Non-pigmented ciliary epithelial cell (primary cell): ENCODE measurements around the gene GPR173.

ENCODE experiments used
- DNase-seq: peaks from one replicate; pipeline ENCODE4 v3.0.0-alpha.2; 2010; ENCODE audit warnings: low read depth

The GPR173 gene

GRCh38 chrX:53048169-53049126 lies at the start of gene GPR173:
GPR173 (plus strand) TSS chrX:53048789; CDS start chrX:53076622, 27,833 bp downstream.
- DNase-seq, result no peak

DNA sequence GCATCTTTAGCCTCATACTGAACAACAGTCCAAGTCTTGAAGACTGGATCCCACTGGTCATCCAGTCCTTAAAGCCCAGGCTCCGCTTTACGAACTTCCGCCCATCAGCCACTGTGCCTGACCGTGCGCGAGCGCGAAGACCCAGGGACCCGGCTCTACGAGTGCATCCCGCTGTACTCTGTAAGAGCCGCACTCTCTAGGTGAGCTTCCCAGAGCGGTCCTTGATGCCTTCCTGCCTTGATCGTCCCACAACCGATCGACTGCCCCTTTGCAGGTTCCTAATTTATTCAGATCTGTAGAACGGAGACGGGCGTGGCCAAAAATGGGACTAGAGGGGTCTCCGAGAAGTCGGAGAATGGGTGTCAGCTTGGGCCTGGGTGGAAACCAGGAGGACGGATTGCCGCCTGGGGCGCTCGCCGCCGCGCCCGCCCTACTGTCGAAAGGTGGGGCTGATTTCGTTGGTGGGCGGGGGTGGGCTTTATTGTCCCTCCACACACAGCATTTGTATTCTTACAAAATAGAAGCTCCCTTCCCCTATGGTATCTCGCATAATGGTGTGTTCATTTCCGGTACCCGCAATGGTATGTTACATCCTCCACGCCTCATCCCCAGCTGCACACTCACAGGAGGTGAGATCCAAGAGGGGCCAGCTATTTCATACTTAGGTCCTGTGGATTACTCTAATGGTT lies 48.0 kb upstream of the GPR173 start:
- no peak for DNase-seq

DNA sequence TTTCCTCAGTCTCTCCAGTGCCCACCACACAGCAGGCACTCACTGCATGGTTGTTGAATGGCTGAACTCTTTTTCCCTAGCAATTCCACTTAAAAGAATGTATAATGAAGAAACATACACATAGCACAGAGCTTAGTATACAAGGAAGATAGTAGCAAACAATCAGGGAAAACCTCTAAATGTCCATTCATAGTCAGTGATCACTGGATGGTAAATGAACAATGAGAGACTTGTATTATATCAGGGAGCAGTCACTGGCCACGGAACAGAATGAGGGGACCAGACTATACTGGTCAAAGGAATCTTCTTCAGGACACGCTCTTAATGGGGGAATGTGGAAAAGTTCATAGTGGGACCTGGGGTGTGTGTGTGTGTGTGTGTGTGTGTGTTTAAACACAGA lies 46.6 kb upstream of the GPR173 start:
- no peak for DNase-seq

DNA sequence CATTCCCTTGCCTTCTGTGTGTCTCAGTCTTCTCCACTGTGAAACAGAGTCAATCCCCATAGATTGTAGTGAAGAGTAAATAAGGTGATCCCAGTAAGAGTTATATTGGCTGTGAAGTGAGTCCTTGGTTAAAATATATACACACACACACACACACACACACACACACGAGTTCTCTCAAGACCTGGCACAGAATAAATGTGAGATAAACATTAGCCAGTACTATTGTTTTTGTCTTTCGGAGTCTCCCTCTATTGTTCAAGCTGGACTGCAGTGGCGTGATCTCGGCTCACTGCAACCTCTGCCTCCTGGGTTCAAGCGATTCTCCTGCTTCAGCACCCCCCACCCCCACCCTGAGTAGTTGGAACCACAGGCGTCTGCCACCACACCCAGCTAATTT lies 45.5 kb upstream of the GPR173 start:
- no peak for DNase-seq

GRCh38 chrX:53004038-53004437 lies 44.6 kb upstream of the GPR173 start:
- DNase-seq, result no peak

GRCh38 chrX:53004811-53005210 lies 43.8 kb upstream of the GPR173 start:
- no peak for DNase-seq

- no peak for DNase-seq
Measured at GRCh38 chrX:53005327-53005726, 43.3 kb upstream of the GPR173 start.

DNA sequence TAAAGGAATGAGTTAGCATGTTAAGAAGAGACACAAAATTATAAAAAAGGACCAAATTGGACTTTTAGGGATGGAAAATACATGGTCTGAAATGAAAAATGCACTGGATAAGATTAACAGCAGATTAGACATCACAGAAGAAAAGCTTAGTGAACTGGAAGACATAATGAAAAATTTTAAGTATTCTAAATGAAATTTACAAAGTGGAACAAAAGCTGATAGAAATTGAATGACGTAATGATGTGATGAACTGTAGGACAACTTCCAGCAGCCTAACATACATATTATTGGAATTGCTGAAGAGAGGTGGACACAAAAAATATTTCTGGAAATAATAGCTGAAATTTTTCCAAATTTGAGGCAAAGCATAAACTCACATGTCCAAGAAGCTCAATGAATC lies 39.6 kb upstream of the GPR173 start:
- no peak for DNase-seq

- DNase-seq, result no peak
Measured at GRCh38 chrX:53013291-53013690, 35.3 kb upstream of the GPR173 start.

- DNase-seq, result no peak
Measured at GRCh38 chrX:53018627-53019026, 30.0 kb upstream of the GPR173 start.

DNA sequence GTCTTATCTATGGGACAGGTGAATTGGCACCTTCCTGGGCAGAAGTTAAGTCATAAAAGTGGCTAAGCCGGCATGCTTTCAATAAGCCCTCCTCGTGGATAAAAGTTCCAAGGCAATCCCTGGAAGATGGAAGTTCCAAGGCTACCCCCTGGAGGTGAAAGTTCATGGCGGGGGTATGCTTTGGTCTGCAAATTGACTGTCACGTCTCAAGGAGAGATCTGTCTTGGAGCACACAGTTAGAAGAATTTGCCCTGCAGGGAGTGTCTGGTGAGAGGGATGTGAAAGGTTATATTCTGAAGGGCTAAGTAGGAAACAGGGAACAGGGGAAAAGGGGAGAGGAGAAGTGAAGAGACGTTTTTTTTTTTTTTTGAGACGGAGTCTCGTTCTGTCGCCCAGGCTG lies 26.2 kb upstream of the GPR173 start:
- DNase-seq, result no peak

GRCh38 chrX:53028678-53029077 lies 19.9 kb upstream of the GPR173 start:
- DNase-seq, result no peak

GRCh38 chrX:53031380-53031779 lies 17.2 kb upstream of the GPR173 start:
- no peak for DNase-seq

DNA sequence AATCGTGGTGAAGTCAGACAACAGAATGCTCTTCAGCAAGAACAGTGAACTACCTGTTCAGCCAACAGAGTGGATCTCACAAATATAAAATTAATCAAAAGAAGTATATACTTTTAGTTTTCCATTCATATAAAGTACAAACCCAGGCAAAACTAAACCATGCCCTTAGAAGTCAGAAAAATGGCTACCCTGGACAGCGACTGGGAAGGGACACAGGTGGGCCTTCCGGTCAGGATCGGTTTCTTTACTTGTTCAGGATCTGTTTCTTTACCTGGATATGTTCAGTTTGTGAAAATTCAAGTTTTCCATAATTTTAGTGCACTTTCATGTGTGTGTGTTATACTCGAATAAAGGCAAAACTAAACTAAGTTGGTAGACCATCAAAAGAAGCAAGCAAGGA lies 12.4 kb upstream of the GPR173 start:
- DNase-seq, result no peak

GRCh38 chrX:53039236-53039635 lies 9.4 kb upstream of the GPR173 start:
- DNase-seq, result no peak

DNA sequence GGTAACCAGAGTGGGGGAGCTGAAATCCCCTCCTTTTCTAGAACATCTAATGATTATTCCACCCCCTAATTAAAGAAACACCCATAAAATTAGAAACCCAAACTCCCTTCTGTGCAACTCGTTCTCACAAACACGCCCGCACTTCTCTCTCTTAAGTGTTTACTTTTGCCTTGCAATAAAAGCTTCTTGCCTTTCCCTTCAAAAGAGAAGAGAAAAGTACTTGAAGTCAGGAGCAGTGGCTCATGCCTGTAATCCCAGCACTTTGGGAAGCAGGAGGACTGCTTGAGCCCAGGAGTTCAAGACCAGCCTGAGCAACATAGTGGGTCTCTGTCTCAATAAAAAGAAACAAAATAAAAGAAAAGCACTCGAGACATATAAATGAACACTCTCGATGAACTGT lies 3.6 kb upstream of the GPR173 start:
- no peak for DNase-seq

DNA sequence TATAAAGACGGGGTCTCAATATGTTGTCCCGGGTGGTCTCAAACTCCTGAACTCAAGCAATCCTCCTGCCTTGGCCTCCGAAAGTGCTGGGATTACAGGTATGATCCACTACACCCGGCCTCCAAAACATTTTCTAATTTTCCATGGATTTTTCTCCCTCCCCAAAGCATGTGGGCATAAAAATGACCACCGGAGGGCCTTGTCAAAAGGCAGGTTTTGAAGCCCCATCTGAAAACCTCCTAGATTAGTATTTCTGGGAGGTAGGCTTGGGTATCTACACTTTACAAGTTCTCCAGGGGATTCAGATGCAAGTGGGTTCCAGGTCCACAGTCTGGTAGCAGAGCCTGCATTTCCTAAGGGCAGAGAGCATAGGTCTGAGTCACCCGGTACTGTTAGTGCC lies 1.4 kb upstream of the GPR173 start:
- no peak for DNase-seq

DNA sequence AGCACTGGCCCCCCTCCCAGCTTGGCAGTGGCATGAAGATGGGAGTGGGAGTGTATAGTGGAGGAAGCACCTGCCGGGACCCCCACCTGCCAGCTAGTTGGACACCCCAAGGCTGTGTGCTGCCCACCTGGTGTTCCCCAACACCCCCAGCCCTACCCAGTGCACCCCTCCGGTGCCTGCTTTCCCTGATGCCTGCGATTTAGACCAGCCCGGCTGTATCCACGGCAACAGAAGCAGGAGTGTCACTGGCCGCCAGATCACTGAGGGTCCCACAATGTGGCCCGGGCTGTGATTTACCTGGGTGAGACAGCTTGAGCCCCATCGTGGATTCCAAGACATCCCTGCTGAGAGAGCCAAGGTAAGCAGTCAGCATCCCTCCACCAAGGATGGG lies 533 bp downstream of the GPR173 start:
- no peak for DNase-seq

- DNase-seq, result no peak
Measured at GRCh38 chrX:53050841-53051240, 2.3 kb downstream of the GPR173 start.

- no peak for DNase-seq
Measured at GRCh38 chrX:53055244-53055849, 6.8 kb downstream of the GPR173 start.

DNA sequence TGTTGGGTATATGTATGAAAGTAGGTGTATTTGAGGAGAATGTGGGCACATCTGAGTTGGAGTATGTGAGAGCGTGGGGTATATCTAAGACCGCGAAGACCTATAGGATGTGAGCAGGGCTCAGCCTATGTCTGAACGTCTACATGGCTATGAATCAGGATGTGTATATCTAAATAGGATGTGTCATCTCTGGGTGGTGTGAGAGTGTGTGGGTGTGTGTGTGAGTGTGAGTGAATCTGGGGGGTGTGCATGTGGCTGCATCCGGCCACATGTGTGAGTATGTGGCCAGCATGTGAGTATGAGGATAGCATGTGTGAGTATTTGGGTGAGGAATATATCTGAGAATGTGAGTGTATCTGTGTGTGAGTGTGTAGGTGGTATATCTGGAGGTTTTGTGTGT lies 7.7 kb downstream of the GPR173 start:
- no peak for DNase-seq

DNA sequence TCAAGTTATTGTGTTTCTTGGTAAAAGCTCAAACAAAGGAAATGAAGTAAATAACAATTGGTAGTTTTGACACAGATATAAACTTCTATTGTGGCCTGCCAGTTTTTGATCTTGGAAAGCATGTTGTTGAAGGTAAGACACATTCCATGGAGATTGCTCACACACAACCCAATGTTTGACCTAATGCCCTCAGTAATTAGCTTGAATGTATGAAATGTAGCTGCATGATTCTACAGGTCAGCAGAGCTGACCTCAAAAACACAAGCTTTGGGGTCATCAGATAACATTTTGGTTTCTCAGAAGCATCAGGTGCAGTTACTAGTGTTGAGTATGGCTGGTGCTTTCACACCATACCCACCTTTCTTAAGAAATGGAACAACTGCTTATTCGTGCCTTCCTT lies 16.5 kb downstream of the GPR173 start:
- no peak for DNase-seq

DNA sequence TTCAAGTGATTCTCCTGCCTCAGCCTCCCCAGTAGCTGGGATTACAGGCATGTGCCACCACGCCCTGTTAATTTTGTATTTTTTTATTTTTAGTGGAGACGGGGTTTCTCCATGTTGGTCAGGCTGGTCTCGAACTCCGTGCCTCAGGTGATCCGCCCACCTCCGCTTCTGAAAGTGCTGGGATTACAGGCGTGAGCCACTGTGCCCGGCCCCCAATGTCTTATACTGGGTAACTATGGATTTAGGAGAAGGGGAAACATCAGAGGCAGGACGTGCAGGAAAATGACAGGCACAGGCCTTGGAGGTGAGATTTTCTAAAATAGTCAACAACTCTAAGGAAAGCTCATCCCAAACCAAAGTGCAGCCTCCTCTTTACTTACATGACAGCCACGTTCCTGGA lies 22.5 kb downstream of the GPR173 start:
- no peak for DNase-seq
